Fibroblast of skin of back (primary cell): ENCODE measurements around the gene KCNMA1.
"Not testable (repeated sequence)": the region's sequence is repeated elsewhere in the genome, so short reads cannot be mapped to it uniquely, and the experiment has no call there.

Experiments used
- DNase-seq: peaks from one replicate; pipeline ENCODE4 v3.0.0-alpha.2; 2013

Gene KCNMA1

GRCh38 chr10:77661674-77662073 lies 24.1 kb upstream of the KCNMA1 start:
- DNase-seq: no peak

- no peak for DNase-seq
Observed at GRCh38 chr10:77661100-77661499, 23.5 kb upstream of the KCNMA1 start.

- DNase-seq: not testable (repeated sequence)
Observed at GRCh38 chr10:77659046-77659670, 21.6 kb upstream of the KCNMA1 start.

- no peak for DNase-seq
Observed at GRCh38 chr10:77653210-77653609, 15.6 kb upstream of the KCNMA1 start.

GRCh38 chr10:77649333-77650331 lies 12.0 kb upstream of the KCNMA1 start:
- DNase-seq: no peak

GRCh38 chr10:77648472-77648871 lies 10.9 kb upstream of the KCNMA1 start:
- no peak for DNase-seq

- no peak for DNase-seq
Observed at GRCh38 chr10:77647543-77648293, 10.1 kb upstream of the KCNMA1 start.

GRCh38 chr10:77644557-77645243 lies 7.1 kb upstream of the KCNMA1 start:
- no peak for DNase-seq

GRCh38 chr10:77643795-77644468 lies 6.3 kb upstream of the KCNMA1 start:
- peak; percentile 71 for DNase-seq

GRCh38 chr10:77641788-77642397 lies 4.3 kb upstream of the KCNMA1 start:
- DNase-seq: peak; percentile 83

GRCh38 chr10:77641344-77641743 lies 3.7 kb upstream of the KCNMA1 start:
- DNase-seq: no peak

GRCh38 chr10:77640167-77640566 lies 2.6 kb upstream of the KCNMA1 start:
- DNase-seq: no peak

- no peak for DNase-seq
Observed at GRCh38 chr10:77639756-77640155, 2.1 kb upstream of the KCNMA1 start.

GRCh38 chr10:77638321-77639101 lies 903 bp upstream of the KCNMA1 start:
- peak; percentile 60 for DNase-seq

- no peak for DNase-seq
Observed at GRCh38 chr10:77636967-77637531, 559 bp downstream of the KCNMA1 start.

GRCh38 chr10:77636282-77636966 lies 1.2 kb downstream of the KCNMA1 start:
- no peak for DNase-seq

GRCh38 chr10:77635402-77636227 lies 2.0 kb downstream of the KCNMA1 start:
- no peak for DNase-seq

- no peak for DNase-seq
Observed at GRCh38 chr10:77634939-77635338, 2.7 kb downstream of the KCNMA1 start.

- no peak for DNase-seq
Observed at GRCh38 chr10:77633376-77633775, 4.2 kb downstream of the KCNMA1 start.
